ENCODE measurements around the gene HRH2.
"Not testable (repeated sequence)": the region's sequence is repeated elsewhere in the genome, so short reads cannot be mapped to it uniquely, and the experiment has no call there.

HRH2 gene

GRCh38 chr5:175745210-175745609, 87.3 kb downstream of the HRH2 start:
- no peak for DNase-seq

GRCh38 chr5:175746851-175747250, 89.0 kb downstream of the HRH2 start:
- DNase-seq = no peak

- DNase-seq = no peak
These were observed 89.7 kb downstream of the HRH2 start for GRCh38 chr5:175747539-175748060.

- no peak for DNase-seq
These were observed 90.8 kb downstream of the HRH2 start for GRCh38 chr5:175748650-175749049.

- DNase-seq = no peak
These were observed 91.7 kb downstream of the HRH2 start for GRCh38 chr5:175749591-175749990.

- DNase-seq = no peak
These were observed 92.7 kb downstream of the HRH2 start for GRCh38 chr5:175750511-175750931.

- DNase-seq = no peak
These were observed 93.5 kb downstream of the HRH2 start for GRCh38 chr5:175751369-175751768.

- no peak for DNase-seq
These were observed 95.1 kb downstream of the HRH2 start for GRCh38 chr5:175752826-175753535.

GRCh38 chr5:175753536-175754402, 95.9 kb downstream of the HRH2 start:
- DNase-seq = no peak

GRCh38 chr5:175759991-175760390, 102.1 kb downstream of the HRH2 start:
- DNase-seq = not testable (repeated sequence)

Data from SIG-M5 (cell line).